Astrocyte of the spinal cord (primary cell): ENCODE measurements around the gene NOXO1.

ENCODE experiments used
- DNase-seq: peaks from one replicate; pipeline ENCODE4 v3.0.0; 2011; ENCODE audit warnings: low read depth, low spot score
- H3K4me3 ChIP-seq: 2 replicates; pipeline ENCODE4 v1.5.1; 2011; ENCODE audit warnings: low read depth, mild to moderate bottlenecking, low read length, moderate library complexity
- in situ Hi-C: cut with HindIII; loops from 2 replicates; pipeline ENCODE4 v1.10.0; 2017; ENCODE audit warnings: low sequenced_read_pairs
- TF ChIP-seq, protein P1 (sequence below): IDR thresholded peaks from 2 replicates; pipeline ENCODE4 v1.5.1; 2012; ENCODE audit warnings: low read depth, mild to moderate bottlenecking, low read length, inconsistent platforms

The NOXO1 gene, protein sequence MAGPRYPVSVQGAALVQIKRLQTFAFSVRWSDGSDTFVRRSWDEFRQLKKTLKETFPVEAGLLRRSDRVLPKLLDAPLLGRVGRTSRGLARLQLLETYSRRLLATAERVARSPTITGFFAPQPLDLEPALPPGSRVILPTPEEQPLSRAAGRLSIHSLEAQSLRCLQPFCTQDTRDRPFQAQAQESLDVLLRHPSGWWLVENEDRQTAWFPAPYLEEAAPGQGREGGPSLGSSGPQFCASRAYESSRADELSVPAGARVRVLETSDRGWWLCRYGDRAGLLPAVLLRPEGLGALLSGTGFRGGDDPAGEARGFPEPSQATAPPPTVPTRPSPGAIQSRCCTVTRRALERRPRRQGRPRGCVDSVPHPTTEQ

DNA sequence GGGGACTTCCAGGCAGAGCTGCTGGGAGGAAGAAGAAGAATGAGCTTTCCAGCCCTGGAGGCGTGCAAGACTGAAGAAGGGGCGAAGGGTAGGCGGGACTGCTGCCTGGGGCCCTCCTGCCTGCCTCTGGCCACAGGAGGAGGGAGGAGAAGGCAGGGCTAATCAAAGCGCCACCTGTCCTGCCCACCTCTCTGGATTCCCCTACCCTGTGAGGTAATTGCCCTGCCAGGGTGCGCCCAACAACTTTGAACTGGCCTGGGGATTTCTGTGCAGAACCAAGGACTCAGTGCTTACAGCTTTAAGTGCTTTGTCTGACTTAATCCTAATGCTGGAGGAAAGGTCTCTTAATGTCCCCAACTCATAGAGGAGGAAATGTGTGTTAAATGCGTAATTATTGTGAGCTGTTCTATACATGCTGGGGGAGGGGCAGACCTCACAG is at the start of gene NOXO1:
Gene NOXO1 (minus strand): TSS at position 72 of the 439 bp plus-strand sequence. CDS start 290 bp downstream, outside the sequence.
- no peak for DNase-seq
- H3K4me3 ChIP-seq = no peak within 1 kb of the TSS
- in situ Hi-C loops = no loop called here
- TF ChIP-seq, protein P1, sequence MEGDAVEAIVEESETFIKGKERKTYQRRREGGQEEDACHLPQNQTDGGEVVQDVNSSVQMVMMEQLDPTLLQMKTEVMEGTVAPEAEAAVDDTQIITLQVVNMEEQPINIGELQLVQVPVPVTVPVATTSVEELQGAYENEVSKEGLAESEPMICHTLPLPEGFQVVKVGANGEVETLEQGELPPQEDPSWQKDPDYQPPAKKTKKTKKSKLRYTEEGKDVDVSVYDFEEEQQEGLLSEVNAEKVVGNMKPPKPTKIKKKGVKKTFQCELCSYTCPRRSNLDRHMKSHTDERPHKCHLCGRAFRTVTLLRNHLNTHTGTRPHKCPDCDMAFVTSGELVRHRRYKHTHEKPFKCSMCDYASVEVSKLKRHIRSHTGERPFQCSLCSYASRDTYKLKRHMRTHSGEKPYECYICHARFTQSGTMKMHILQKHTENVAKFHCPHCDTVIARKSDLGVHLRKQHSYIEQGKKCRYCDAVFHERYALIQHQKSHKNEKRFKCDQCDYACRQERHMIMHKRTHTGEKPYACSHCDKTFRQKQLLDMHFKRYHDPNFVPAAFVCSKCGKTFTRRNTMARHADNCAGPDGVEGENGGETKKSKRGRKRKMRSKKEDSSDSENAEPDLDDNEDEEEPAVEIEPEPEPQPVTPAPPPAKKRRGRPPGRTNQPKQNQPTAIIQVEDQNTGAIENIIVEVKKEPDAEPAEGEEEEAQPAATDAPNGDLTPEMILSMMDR = no peak

DNA sequence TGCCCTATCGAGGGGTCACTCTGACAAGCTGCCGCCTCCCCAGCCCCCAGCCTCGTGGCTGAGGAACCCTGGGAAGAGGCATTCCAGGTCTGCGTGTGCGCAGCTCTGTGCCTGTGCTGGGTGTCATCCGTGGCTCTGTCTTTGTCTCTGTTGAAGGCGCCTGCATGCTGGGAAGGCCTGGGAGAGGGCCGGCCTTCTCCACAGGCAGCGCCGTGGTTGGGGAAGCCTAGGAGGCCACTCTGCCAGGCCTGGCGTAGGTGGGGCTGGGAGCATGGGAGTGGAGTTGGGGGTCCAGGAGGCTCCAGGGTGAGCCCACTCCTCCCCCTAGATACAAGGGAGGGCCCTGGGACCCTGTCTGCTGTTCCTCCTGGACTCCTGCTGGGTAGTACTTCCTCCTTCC is 48.8 kb upstream of the NOXO1 start:
- in situ Hi-C loops = no loop called here
- DNase-seq = no peak
- TF ChIP-seq, protein P1 = no peak
- H3K4me3 ChIP-seq = no peak overlapping the region

DNA sequence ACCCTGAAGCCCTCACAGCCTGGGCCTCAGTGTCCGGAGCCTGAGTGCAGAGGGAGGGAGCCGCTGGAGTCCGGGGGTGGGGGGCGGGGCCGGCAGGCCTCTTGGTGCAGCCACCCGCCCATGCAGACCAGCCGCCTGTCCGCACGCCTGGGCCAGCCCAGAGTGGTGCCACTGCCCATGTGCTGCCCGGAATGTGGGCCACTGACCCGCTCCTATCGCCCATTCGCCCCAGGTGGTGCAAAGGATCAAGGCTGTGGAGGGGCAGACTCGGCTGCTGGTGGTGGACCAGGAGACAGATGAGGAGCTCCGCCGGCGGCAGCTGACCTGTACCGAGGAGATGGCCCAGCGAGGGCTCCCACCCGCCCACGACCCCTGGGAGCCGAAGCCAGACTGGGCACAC is 48.1 kb upstream of the NOXO1 start:
- no peak overlapping the region for H3K4me3 ChIP-seq
- in situ Hi-C loops = no loop called here
- DNase-seq = no peak
- TF ChIP-seq, protein P1 = no peak

DNA sequence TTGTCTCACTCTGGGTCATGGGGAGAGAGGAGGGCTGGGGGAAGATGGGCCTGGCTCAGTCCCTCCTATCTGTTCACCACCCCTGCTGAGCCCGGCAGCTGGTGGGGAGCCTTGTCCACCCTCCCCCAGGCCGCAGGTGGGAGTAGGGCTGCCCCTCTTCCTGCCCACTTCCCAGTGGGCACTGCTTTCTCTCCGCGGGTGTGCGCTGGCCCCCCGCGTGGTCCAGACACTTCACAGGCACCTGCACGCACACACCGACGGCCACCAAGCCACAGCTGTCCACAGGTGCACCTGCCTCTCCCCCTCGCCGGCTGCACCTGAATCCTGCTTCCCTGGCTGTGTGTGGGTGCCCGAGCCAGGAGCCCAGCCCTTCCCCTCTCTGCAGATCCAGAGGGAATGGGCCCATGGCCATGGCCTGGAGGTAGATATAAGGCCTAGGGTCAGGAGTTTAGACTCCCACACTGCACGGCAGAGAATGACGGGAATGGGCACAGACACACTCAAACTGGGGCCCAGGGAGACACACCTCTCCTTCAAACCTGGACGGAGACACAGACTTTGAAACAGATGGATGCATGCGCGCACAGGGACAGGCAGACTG is 47.5 kb upstream of the NOXO1 start:
- TF ChIP-seq, protein P1 = no peak
- in situ Hi-C loops = no loop called here
- no peak for DNase-seq
- no peak overlapping the region for H3K4me3 ChIP-seq

DNA sequence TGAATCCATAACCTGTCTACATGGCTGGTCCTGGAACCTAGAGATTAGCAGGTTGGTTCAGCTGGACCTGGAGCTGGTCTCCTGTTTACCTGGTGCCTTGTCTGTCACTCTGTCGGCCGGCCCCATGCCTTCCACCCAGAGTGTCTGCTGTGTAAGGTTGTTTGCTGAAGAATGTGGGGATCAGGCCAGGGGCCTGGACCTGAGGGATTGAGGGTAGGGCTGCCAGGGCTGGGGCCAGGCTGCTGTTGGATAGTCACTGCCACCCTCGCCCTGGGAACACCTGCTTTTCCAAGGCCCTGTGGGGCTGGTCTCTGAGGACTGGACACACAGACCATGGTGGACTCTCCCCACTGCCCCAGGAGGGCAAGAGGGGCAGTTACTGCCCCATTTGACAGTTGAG is 46.9 kb upstream of the NOXO1 start:
- in situ Hi-C loops = no loop called here
- TF ChIP-seq, protein P1 = no peak
- DNase-seq = no peak
- peak overlapping the region; percentile 61 for H3K4me3 ChIP-seq

DNA sequence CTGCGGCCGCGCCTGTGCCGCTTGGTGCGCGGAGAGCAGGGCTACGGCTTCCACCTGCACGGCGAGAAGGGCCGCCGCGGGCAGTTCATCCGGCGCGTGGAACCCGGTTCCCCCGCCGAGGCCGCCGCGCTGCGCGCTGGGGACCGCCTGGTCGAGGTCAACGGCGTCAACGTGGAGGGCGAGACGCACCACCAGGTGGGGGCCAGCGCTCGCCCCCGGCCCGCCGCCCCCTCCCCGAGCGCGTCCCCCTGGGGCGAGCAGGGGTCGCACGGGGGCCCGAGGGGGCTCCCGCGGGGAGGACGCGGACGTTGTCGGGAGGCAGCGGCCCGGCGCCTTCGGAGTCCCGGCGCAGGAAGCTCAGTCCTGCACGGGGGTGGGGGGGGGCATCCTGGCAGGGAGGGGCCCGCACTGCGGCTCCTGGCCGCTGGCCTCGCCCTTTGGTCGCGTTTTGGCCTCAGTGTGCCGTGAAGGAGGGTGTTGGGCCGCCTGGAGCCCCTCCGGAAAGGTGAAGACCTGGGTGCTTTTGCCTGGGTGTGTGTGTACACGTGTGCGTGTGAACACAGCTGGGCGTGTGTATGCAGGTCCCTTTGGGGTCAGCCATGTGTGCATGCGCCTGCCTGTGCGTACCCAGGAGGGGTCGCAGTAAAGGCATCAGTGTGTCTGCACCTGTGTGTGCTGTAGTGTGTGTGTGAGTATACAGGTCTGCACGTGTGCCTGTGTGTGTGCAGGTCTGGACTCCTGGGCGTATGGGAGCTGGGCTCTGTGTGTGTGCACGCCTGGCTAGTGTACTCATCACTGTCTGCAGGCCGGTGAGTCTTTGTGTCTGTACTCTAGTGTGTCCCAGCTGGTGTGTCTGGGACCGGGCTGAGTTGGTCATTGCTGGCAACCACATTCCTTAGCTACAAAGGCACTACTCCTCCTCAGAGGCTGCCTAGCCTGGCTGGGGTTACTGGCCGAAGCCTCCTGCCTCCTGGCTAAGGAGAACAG is 46.0 kb upstream of the NOXO1 start:
- H3K4me3 ChIP-seq = peak overlapping the region; percentile 61
- DNase-seq = no peak
- in situ Hi-C loops = no loop called here
- TF ChIP-seq, protein P1 = no peak
